Central memory CD8-positive, alpha-beta T cell (primary cell): ENCODE data around the gene PRAMEF25.
"Not testable (repeated sequence)": the region's sequence is repeated elsewhere in the genome, so short reads cannot be mapped to it uniquely, and the experiment has no call there.

Experiments used
- ATAC-seq: fragments of 150-1000 bp; cut with Tn5 transposase; replicated peaks from 2 replicates; pipeline ENCODE4 v1.10.0; 2022; ENCODE audit warnings: mild to moderate bottlenecking, moderate FRiP score, moderate number of reproducible peaks; ENCODE audit not compliant: poor library complexity, severe bottlenecking; ENCODE audit errors: extremely low read depth
- DNase-seq, 2 donors: peaks; one replicate each; pipeline ENCODE4 v3.0.0; 2021; ENCODE audit warnings: low spot score in 2 of 2
- H3K27ac Mint-ChIP-seq: one replicate; pipeline ENCODE4 v1.8.0; 2022; ENCODE audit warnings: low read depth, mild to moderate bottlenecking, moderate library complexity, mixed read lengths
- H3K27me3 Mint-ChIP-seq: one replicate; pipeline ENCODE4 v1.8.0; 2022; ENCODE audit warnings: mixed read lengths
- H3K36me3 Mint-ChIP-seq: one replicate; pipeline ENCODE4 v1.8.0; 2022; ENCODE audit warnings: mild to moderate bottlenecking, moderate library complexity, mixed read lengths; ENCODE audit not compliant: insufficient read depth
- H3K4me1 Mint-ChIP-seq: one replicate; pipeline ENCODE4 v1.8.0; 2022; ENCODE audit warnings: mixed read lengths
- H3K4me3 Mint-ChIP-seq: one replicate; pipeline ENCODE4 v1.8.0; 2022; ENCODE audit warnings: mild to moderate bottlenecking, moderate library complexity, mixed read lengths
- H3K9me3 Mint-ChIP-seq: one replicate; pipeline ENCODE4 v1.8.0; 2022; ENCODE audit warnings: mixed read lengths

PRAMEF25 gene

GRCh38 chr1:13070474-13070873, at the start of gene PRAMEF25:
Gene PRAMEF25, plus strand, starts transcription at chr1:13070774. Its CDS starts 2,920 bp downstream, at chr1:13073694.
- not testable (repeated sequence) for ATAC-seq, H3K4me3 Mint-ChIP-seq, H3K9me3 Mint-ChIP-seq, H3K36me3 Mint-ChIP-seq, DNase-seq, H3K4me1 Mint-ChIP-seq, H3K27me3 Mint-ChIP-seq, H3K27ac Mint-ChIP-seq

- not testable (repeated sequence) for DNase-seq, H3K27ac Mint-ChIP-seq, H3K4me3 Mint-ChIP-seq, H3K27me3 Mint-ChIP-seq, H3K36me3 Mint-ChIP-seq, ATAC-seq, H3K9me3 Mint-ChIP-seq, H3K4me1 Mint-ChIP-seq
Observed at GRCh38 chr1:13056475-13056874, 14.1 kb upstream of the PRAMEF25 start, which contains the start of gene PRAMEF27. Gene PRAMEF27, minus strand, starts transcription at chr1:13056575. Its CDS starts 2,916 bp downstream, at chr1:13053659.

GRCh38 chr1:13116754-13117153, 46.2 kb downstream of the PRAMEF25 start, which contains the start of gene HNRNPCL2:
Gene HNRNPCL2, minus strand, starts transcription at chr1:13116854. Its CDS starts 454 bp downstream, at chr1:13116400.
- H3K9me3 Mint-ChIP-seq, ATAC-seq, H3K36me3 Mint-ChIP-seq: not testable (repeated sequence)

More at GRCh38 chr1:13116754-13117153, 46.2 kb downstream of the PRAMEF25 start, which contains the start of gene HNRNPCL2:
- DNase-seq, H3K27me3 Mint-ChIP-seq, H3K27ac Mint-ChIP-seq, H3K4me3 Mint-ChIP-seq, H3K4me1 Mint-ChIP-seq: not testable (repeated sequence)
